ENCODE data around the gene GNAQ.

GNAQ gene

GRCh38 chr9:77748214-77748772, 283.3 kb downstream of the GNAQ start:
- Histone ChIP-seq H3K9me3 (ENCODE audit: insufficient read depth, low read depth, low read length) (no peaks in the 10 kb centered on the region), H3K4me1 (ENCODE audit: insufficient read depth, low read length) (peaks cover 19% of the 10 kb centered on the region), H3K27ac (ENCODE audit: low read depth, low read length) (no peak overlapping the region), H3K4me3 (ENCODE audit: low read length) (no peak overlapping the region), H3K9ac (ENCODE audit: low read depth, low read length) (no peak overlapping the region), H3K36me3 (ENCODE audit: insufficient read depth, low read length) (no peaks in the 10 kb centered on the region), H3K27me3 (ENCODE audit: insufficient read depth, low read length) (no peaks in the 10 kb centered on the region)

- H3K27ac ChIP-seq (ENCODE audit: low read depth, low read length): no peak overlapping the region
- peaks cover 19% of the 10 kb centered on the region for H3K4me1 ChIP-seq (ENCODE audit: insufficient read depth, low read length)
- H3K36me3 ChIP-seq (ENCODE audit: insufficient read depth, low read length): no peaks in the 10 kb centered on the region
- H3K9me3 ChIP-seq (ENCODE audit: insufficient read depth, low read depth, low read length): no peaks in the 10 kb centered on the region
- no peak overlapping the region for H3K9ac ChIP-seq (ENCODE audit: low read depth, low read length)
- H3K4me3 ChIP-seq (ENCODE audit: low read length): no peak overlapping the region
- no peaks in the 10 kb centered on the region for H3K27me3 ChIP-seq (ENCODE audit: insufficient read depth, low read length)
These were observed 284.4 kb downstream of the GNAQ start for GRCh38 chr9:77747163-77747562.

- Histone ChIP-seq H3K9ac (ENCODE audit: low read depth, low read length) (no peak overlapping the region), H3K36me3 (ENCODE audit: insufficient read depth, low read length) (no peaks in the 10 kb centered on the region), H3K4me1 (ENCODE audit: insufficient read depth, low read length) (peaks cover 19% of the 10 kb centered on the region), H3K9me3 (ENCODE audit: insufficient read depth, low read depth, low read length) (no peaks in the 10 kb centered on the region), H3K27ac (ENCODE audit: low read depth, low read length) (no peak overlapping the region), H3K27me3 (ENCODE audit: insufficient read depth, low read length) (no peaks in the 10 kb centered on the region), H3K4me3 (ENCODE audit: low read length) (no peak overlapping the region)
- 58% methylated on average over 4 of the region's 6 CpGs for WGBS
These were observed 286.7 kb downstream of the GNAQ start for GRCh38 chr9:77744841-77745430.

- no peak overlapping the region for H3K27ac ChIP-seq (ENCODE audit: low read depth, low read length)
- no peaks in the 10 kb centered on the region for H3K9me3 ChIP-seq (ENCODE audit: insufficient read depth, low read depth, low read length)
- no peak overlapping the region for H3K9ac ChIP-seq (ENCODE audit: low read depth, low read length)
- no peak overlapping the region for H3K4me3 ChIP-seq (ENCODE audit: low read length)
- H3K4me1 ChIP-seq (ENCODE audit: insufficient read depth, low read length): peaks cover 30% of the 10 kb centered on the region
- no peaks in the 10 kb centered on the region for H3K36me3 ChIP-seq (ENCODE audit: insufficient read depth, low read length)
- no CpG with 5 or more reads among the region's 1 CpG for WGBS
- no peaks in the 10 kb centered on the region for H3K27me3 ChIP-seq (ENCODE audit: insufficient read depth, low read length)
These were observed 288.2 kb downstream of the GNAQ start for GRCh38 chr9:77743386-77743785.

GRCh38 chr9:77738932-77739331, 292.7 kb downstream of the GNAQ start:
- H3K9me3 ChIP-seq (ENCODE audit: insufficient read depth, low read depth, low read length): no peaks in the 10 kb centered on the region
- no peak overlapping the region for H3K4me3 ChIP-seq (ENCODE audit: low read length)
- H3K4me1 ChIP-seq (ENCODE audit: insufficient read depth, low read length): peaks cover 36% of the 10 kb centered on the region
- no peaks in the 10 kb centered on the region for H3K36me3 ChIP-seq (ENCODE audit: insufficient read depth, low read length)
- H3K9ac ChIP-seq (ENCODE audit: low read depth, low read length): no peak overlapping the region
- WGBS: 84% methylated on average over 3 of the region's 4 CpGs
- no peak overlapping the region for H3K27ac ChIP-seq (ENCODE audit: low read depth, low read length)
- H3K27me3 ChIP-seq (ENCODE audit: insufficient read depth, low read length): no peaks in the 10 kb centered on the region

- Histone ChIP-seq H3K9ac (ENCODE audit: low read depth, low read length) (no peak overlapping the region), H3K4me3 (ENCODE audit: low read length) (no peak overlapping the region), H3K36me3 (ENCODE audit: insufficient read depth, low read length) (no peaks in the 10 kb centered on the region), H3K4me1 (ENCODE audit: insufficient read depth, low read length) (peaks cover 36% of the 10 kb centered on the region), H3K27ac (ENCODE audit: low read depth, low read length) (peak overlapping the region; percentile 65), H3K27me3 (ENCODE audit: insufficient read depth, low read length) (no peaks in the 10 kb centered on the region), H3K9me3 (ENCODE audit: insufficient read depth, low read depth, low read length) (no peaks in the 10 kb centered on the region)
- WGBS: 69% methylated on average over 5 of the region's 5 CpGs
These were observed 296.1 kb downstream of the GNAQ start for GRCh38 chr9:77735494-77735893.

- H3K36me3 ChIP-seq (ENCODE audit: insufficient read depth, low read length): peaks cover 13% of the 10 kb centered on the region
- no peak overlapping the region for H3K9ac ChIP-seq (ENCODE audit: low read depth, low read length)
- H3K27me3 ChIP-seq (ENCODE audit: insufficient read depth, low read length): no peaks in the 10 kb centered on the region
- 90% methylated on average over 8 of the region's 8 CpGs for WGBS
- H3K4me1 ChIP-seq (ENCODE audit: insufficient read depth, low read length): peaks cover 18% of the 10 kb centered on the region
- no peak overlapping the region for H3K4me3 ChIP-seq (ENCODE audit: low read length)
- no peaks in the 10 kb centered on the region for H3K9me3 ChIP-seq (ENCODE audit: insufficient read depth, low read depth, low read length)
- H3K27ac ChIP-seq (ENCODE audit: low read depth, low read length): no peak overlapping the region
These were observed 299.7 kb downstream of the GNAQ start for GRCh38 chr9:77731930-77732329.

- 84% methylated on average over 5 of the region's 5 CpGs for WGBS
- no peaks in the 10 kb centered on the region for H3K9me3 ChIP-seq (ENCODE audit: insufficient read depth, low read depth, low read length)
- no peak overlapping the region for H3K9ac ChIP-seq (ENCODE audit: low read depth, low read length)
- no peak overlapping the region for H3K27ac ChIP-seq (ENCODE audit: low read depth, low read length)
- H3K36me3 ChIP-seq (ENCODE audit: insufficient read depth, low read length): peaks cover 19% of the 10 kb centered on the region
- no peak overlapping the region for H3K4me3 ChIP-seq (ENCODE audit: low read length)
- H3K27me3 ChIP-seq (ENCODE audit: insufficient read depth, low read length): no peaks in the 10 kb centered on the region
- peaks cover 11% of the 10 kb centered on the region for H3K4me1 ChIP-seq (ENCODE audit: insufficient read depth, low read length)
These were observed 300.5 kb downstream of the GNAQ start for GRCh38 chr9:77731008-77731698.

- Histone ChIP-seq H3K36me3 (ENCODE audit: insufficient read depth, low read length) (peaks cover 32% of the 10 kb centered on the region), H3K9me3 (ENCODE audit: insufficient read depth, low read depth, low read length) (no peaks in the 10 kb centered on the region), H3K9ac (ENCODE audit: low read depth, low read length) (no peak overlapping the region), H3K27ac (ENCODE audit: low read depth, low read length) (no peak overlapping the region), H3K4me1 (ENCODE audit: insufficient read depth, low read length) (no peaks in the 10 kb centered on the region; the same call in 1 of the 2 replicates), H3K4me3 (ENCODE audit: low read length) (no peak overlapping the region), H3K27me3 (ENCODE audit: insufficient read depth, low read length) (no peaks in the 10 kb centered on the region)
- WGBS: 96% methylated on average over 1 of the region's 1 CpG
These were observed 302.4 kb downstream of the GNAQ start for GRCh38 chr9:77729177-77729576.

GRCh38 chr9:77726814-77727213, 304.8 kb downstream of the GNAQ start:
- Histone ChIP-seq H3K4me1 (ENCODE audit: insufficient read depth, low read length) (no peaks in the 10 kb centered on the region; the same call in 1 of the 2 replicates), H3K9ac (ENCODE audit: low read depth, low read length) (no peak overlapping the region), H3K27me3 (ENCODE audit: insufficient read depth, low read length) (no peaks in the 10 kb centered on the region), H3K4me3 (ENCODE audit: low read length) (no peak overlapping the region), H3K27ac (ENCODE audit: low read depth, low read length) (no peak overlapping the region), H3K36me3 (ENCODE audit: insufficient read depth, low read length) (peaks cover 37% of the 10 kb centered on the region), H3K9me3 (ENCODE audit: insufficient read depth, low read depth, low read length) (peaks cover 6% of the 10 kb centered on the region; the same call in 1 of the 2 replicates)
- WGBS: 91% methylated on average over 1 of the region's 1 CpG

- H3K9me3 ChIP-seq (ENCODE audit: insufficient read depth, low read depth, low read length): peaks cover 6% of the 10 kb centered on the region; the same call in 1 of the 2 replicates
- no peaks in the 10 kb centered on the region for H3K27me3 ChIP-seq (ENCODE audit: insufficient read depth, low read length)
- H3K9ac ChIP-seq (ENCODE audit: low read depth, low read length): no peak overlapping the region
- no peak overlapping the region for H3K4me3 ChIP-seq (ENCODE audit: low read length)
- H3K27ac ChIP-seq (ENCODE audit: low read depth, low read length): no peak overlapping the region
- peaks cover 37% of the 10 kb centered on the region for H3K36me3 ChIP-seq (ENCODE audit: insufficient read depth, low read length)
- H3K4me1 ChIP-seq (ENCODE audit: insufficient read depth, low read length): no peaks in the 10 kb centered on the region; the same call in 1 of the 2 replicates
These were observed 305.3 kb downstream of the GNAQ start for GRCh38 chr9:77726289-77726688.

All from HUES64 (cell line).